Uterus (tissue), 2 donors: Measurements from ENCODE around the gene SRRM3.

Experiments
- CTCF ChIP-seq, 4 experiments: fragments of 200-600 bp in 2 of 4; fragments of 450-650 bp in 2 of 4; sonication (generic) in 2 of 4; IDR thresholded peaks; one replicate each; pipeline ENCODE4 v1.5.1; 2016 to 2019; ENCODE audit warnings: antibody characterized with exemption in 4 of 4, mild to moderate bottlenecking in 2 of 4, moderate library complexity in 1 of 4
- POLR2A ChIP-seq, 2 donors: fragments of 450-650 bp; IDR thresholded peaks; one replicate each; pipeline ENCODE4 v1.6.1; 2016; ENCODE audit warnings: antibody characterized with exemption in 2 of 2, mild to moderate bottlenecking in 1 of 2, moderate library complexity in 1 of 2

- no peak for TF ChIP-seq CTCF (IDR thresholded peaks at IDR 0.05)
- no peak for TF ChIP-seq POLR2A (IDR thresholded peaks at IDR 0.05)
Measured at GRCh38 chr7:76334320-76334967, 132.7 kb downstream of the SRRM3 start.
